NB4 (cell line): ENCODE measurements around the gene KRT33B.

Experiments
- POLR2A ChIP-seq: IDR thresholded peaks from 2 replicates; pipeline ENCODE4 v1.6.1; 2011; ENCODE audit warnings: mild to moderate bottlenecking; ENCODE audit not compliant: insufficient read length; ENCODE audit errors: extremely low read depth
- TF ChIP-seq, protein P1 (sequence below): IDR thresholded peaks from one replicate; pipeline ENCODE4 v1.5.1; 2012; ENCODE audit warnings: low read depth, low read length

DNA sequence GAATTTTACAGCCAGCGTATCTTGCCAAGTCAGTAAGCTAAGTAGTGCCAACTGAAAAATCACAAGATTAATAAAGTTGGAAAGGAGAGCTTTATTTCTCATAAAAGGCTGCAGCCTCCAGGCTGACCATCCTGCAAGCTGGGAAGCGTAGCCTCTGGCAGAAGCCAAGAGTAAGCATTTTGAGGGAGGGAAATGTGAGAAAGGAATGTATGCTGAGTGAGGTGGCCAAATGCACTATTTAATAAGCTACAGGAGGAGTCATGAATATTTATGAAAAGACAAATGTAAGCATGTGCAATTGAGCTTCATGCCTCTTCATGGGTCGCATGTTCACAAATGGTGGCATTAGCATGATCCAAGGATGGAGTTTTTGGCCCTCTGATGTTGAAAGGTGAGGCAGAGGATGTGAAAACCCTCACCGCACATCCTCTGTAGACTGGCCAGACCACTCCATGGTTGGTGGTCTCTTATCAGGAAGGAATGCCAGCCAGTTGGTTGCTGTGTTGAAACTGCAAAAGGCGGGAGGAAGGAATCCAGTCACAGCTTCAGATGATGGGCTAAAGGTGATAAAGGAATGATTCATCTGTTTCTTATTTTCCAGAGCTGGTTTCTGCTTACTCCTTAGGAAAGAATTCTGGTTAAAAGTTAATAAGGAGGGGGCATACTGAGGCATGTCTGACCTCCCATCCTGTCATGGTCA, 9.2 kb downstream of the KRT33B start:
- TF ChIP-seq POLR2A: no peak
- TF ChIP-seq, protein P1, sequence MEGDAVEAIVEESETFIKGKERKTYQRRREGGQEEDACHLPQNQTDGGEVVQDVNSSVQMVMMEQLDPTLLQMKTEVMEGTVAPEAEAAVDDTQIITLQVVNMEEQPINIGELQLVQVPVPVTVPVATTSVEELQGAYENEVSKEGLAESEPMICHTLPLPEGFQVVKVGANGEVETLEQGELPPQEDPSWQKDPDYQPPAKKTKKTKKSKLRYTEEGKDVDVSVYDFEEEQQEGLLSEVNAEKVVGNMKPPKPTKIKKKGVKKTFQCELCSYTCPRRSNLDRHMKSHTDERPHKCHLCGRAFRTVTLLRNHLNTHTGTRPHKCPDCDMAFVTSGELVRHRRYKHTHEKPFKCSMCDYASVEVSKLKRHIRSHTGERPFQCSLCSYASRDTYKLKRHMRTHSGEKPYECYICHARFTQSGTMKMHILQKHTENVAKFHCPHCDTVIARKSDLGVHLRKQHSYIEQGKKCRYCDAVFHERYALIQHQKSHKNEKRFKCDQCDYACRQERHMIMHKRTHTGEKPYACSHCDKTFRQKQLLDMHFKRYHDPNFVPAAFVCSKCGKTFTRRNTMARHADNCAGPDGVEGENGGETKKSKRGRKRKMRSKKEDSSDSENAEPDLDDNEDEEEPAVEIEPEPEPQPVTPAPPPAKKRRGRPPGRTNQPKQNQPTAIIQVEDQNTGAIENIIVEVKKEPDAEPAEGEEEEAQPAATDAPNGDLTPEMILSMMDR: no peak
